CD4-positive, CD25-positive, alpha-beta regulatory T cell (primary cell): ENCODE results near the gene SIRT1. TPM values are rescaled to one million over a fixed set of nuclear protein-coding genes. Genes with fewer than 3 reads are reported as not detected.

Source experiments
- polyA plus RNA-seq, 4 donors: library from polyadenylated mRNA; unstranded; fragments of 300-500 nt; fragmentation: Illumina TruSeq; gene quantifications; one replicate each; pipeline ENCODE4 v1.2.3, GENCODE V29; 2021
- total RNA-seq: library from RNA; stranded (reverse); gene quantifications from one replicate; pipeline ENCODE4 v1.2.3, GENCODE V29; 2022

SIRT1 gene
- total and polyA plus RNA-seq, 5 donors from 2014 or later, result 13.5 to 59.2 (median 18.8) TPM

Other genes with a start within 250 kb of the SIRT1 start
- not detected for gene CTNNA3, start 188.5 kb upstream of the SIRT1 start, total RNA-seq
- gene CTNNA3, start 188.5 kb upstream of the SIRT1 start, polyA plus RNA-seq, result not detected
- gene DNAJC12, start 46.5 kb upstream of the SIRT1 start, total RNA-seq, result not detected
- gene DNAJC12, start 46.5 kb upstream of the SIRT1 start, polyA plus RNA-seq, result under 1 TPM in 2 of 4 donors, not detected in 2; 0.43 to 0.61 TPM
- gene HERC4, start 190.6 kb downstream of the SIRT1 start, total RNA-seq, result 69.2 TPM
- 10 to 100 TPM; 21.6 to 33.4 (median 24.3) TPM for gene HERC4, start 190.6 kb downstream of the SIRT1 start, polyA plus RNA-seq
- not detected for gene MYPN, start 224.8 kb downstream of the SIRT1 start, total RNA-seq
- not detected for gene MYPN, start 224.8 kb downstream of the SIRT1 start, polyA plus RNA-seq